Smooth muscle cell (in vitro differentiated cells): ENCODE data around the gene CDK2. TPM values are rescaled to one million over a fixed set of nuclear protein-coding genes. Genes with fewer than 3 reads are reported as not detected.
A peak's percentile ranks its signal among the peaks of the same experiment; 100 is the strongest.
"Not testable (repeated sequence)": the region's sequence is repeated elsewhere in the genome, so short reads cannot be mapped to it uniquely, and the experiment has no call there.

Experiments used
- DNase-seq: peaks from one replicate; lab custom pipeline; 2025; ENCODE audit not compliant: unreplicated experiment; lab: John Stamatoyannopoulos, UW
- H2AFZ ChIP-seq: fragments of 200-600 bp; sonication (generic); 2 replicates; pipeline ENCODE4 v1.6.0; 2016; ENCODE audit warnings: antibody characterized with exemption, low read depth, mild to moderate bottlenecking
- H3F3A ChIP-seq: fragments of 200-600 bp; sonication (generic); 2 replicates; pipeline ENCODE4 v1.6.0; 2017; ENCODE audit warnings: antibody characterized with exemption, low read depth
- H3K27ac ChIP-seq: fragments of 200-600 bp; sonication (generic); 2 replicates; pipeline ENCODE4 v1.5.1; 2016; ENCODE audit warnings: low read depth, mild to moderate bottlenecking
- H3K27me3 ChIP-seq: fragments of 200-600 bp; sonication (generic); 2 replicates; pipeline ENCODE4 v1.6.1; 2016; ENCODE audit warnings: low read depth, mild to moderate bottlenecking
- H3K36me3 ChIP-seq: fragments of 200-600 bp; sonication (generic); 2 replicates; pipeline ENCODE4 v1.5.1; 2016; ENCODE audit warnings: low read depth
- H3K4me1 ChIP-seq: fragments of 200-600 bp; sonication (generic); 2 replicates; pipeline ENCODE4 v1.5.1; 2016; ENCODE audit warnings: low read depth
- H3K4me2 ChIP-seq: fragments of 200-600 bp; sonication (generic); 2 replicates; pipeline ENCODE4 v1.6.0; 2016; ENCODE audit warnings: mild to moderate bottlenecking
- H3K4me3 ChIP-seq: fragments of 200-600 bp; sonication (generic); 2 replicates; pipeline ENCODE4 v1.5.1; 2016; ENCODE audit warnings: mild to moderate bottlenecking
- H3K79me2 ChIP-seq: fragments of 200-600 bp; sonication (generic); 2 replicates; pipeline ENCODE4 v1.6.0; 2016; ENCODE audit warnings: low read depth, mild to moderate bottlenecking
- H3K9ac ChIP-seq: fragments of 200-600 bp; sonication (generic); 2 replicates; pipeline ENCODE4 v1.6.0; 2016; ENCODE audit warnings: low read depth
- H3K9me3 ChIP-seq: fragments of 200-600 bp; sonication (generic); replicated peaks from 2 replicates; pipeline ENCODE4 v1.5.1; 2016; ENCODE audit warnings: low read depth
- H4K20me1 ChIP-seq: fragments of 200-600 bp; sonication (generic); 2 replicates; pipeline ENCODE4 v1.6.0; 2016; ENCODE audit warnings: low read depth
- CTCF ChIP-seq: fragments of 200-600 bp; sonication (generic); IDR thresholded peaks from 2 replicates; pipeline ENCODE4 v1.5.1; 2017; ENCODE audit warnings: borderline replicate concordance, mild to moderate bottlenecking, antibody characterized with exemption; ENCODE audit not compliant: insufficient read depth, poor library complexity, severe bottlenecking
- WGBS: methylation state at CpG from one replicate; pipeline ENCODE4 v1.1.7; 2016; ENCODE audit warnings: low lambda C conversion rate; 5-methylcytosine and 5-hydroxymethylcytosine counted together
- polyA plus RNA-seq: library from polyadenylated mRNA; unstranded; fragments of >200 nt; fragmentation: Nextera tagmentation; extraction: Ambion mirVana; gene quantifications from 2 replicates; pipeline ENCODE4 v1.2.1, GENCODE V29; 2016
- total RNA-seq: library from RNA; depleted of rRNA; stranded (reverse); fragments of >200 nt; gene quantifications from 2 replicates; pipeline ENCODE4 v1.2.3, GENCODE V29; 2014

CDK2 gene
- total RNA-seq (36.5 and 37.5 TPM in 2 replicates), polyA plus RNA-seq (25.8 and 33.3 TPM in 2 replicates)

GRCh38 chr12:55966408-55967281 lies at the start of gene CDK2:
CDK2 (plus strand) TSS chr12:55966830; CDS start chr12:55967009, 179 bp downstream.
- no peak for TF ChIP-seq CTCF
- H3K9me3 ChIP-seq: no peaks in the 10 kb centered on the region

GRCh38 chr12:55919032-55919431 lies 47.6 kb upstream of the CDK2 start:
- H2AFZ ChIP-seq, H3K4me2 ChIP-seq, H3K4me3 ChIP-seq, DNase-seq, H3F3A ChIP-seq, H3K9ac ChIP-seq, H3K4me1 ChIP-seq, H3K36me3 ChIP-seq, H3K9me3 ChIP-seq, H3K27me3 ChIP-seq: not testable (repeated sequence)
- peaks cover 96% of the 10 kb centered on the region for H3K79me2 ChIP-seq
- WGBS: 84% methylated on average over 3 of the region's 3 CpGs
- peak overlapping the region; percentile 68 for H3K27ac ChIP-seq
- H4K20me1 ChIP-seq: peaks cover 70% of the 10 kb centered on the region

More at GRCh38 chr12:55966408-55967281, at the start of gene CDK2:
- Histone ChIP-seq H4K20me1 (no peaks in the 10 kb centered on the region), H3K27me3 (no peaks in the 10 kb centered on the region), H3K36me3 (no peaks in the 10 kb centered on the region), H3F3A (no peaks in the 10 kb centered on the region), H3K4me2 (peak within 1 kb of the TSS; percentile 99), H3K27ac (peak within 1 kb of the TSS; percentile 15), H3K79me2 (peaks cover 23% of the 10 kb centered on the region), H3K4me3 (peak within 1 kb of the TSS; percentile 97), H3K9ac (peak within 1 kb of the TSS; percentile 87), H3K4me1 (no peaks in the 10 kb centered on the region), H2AFZ (peak within 1 kb of the TSS; percentile 93)
- under 1% methylated on average over 43 of the region's 45 CpGs for WGBS
- DNase-seq: peak; percentile 69

- H3K9me3 ChIP-seq: no peaks in the 10 kb centered on the region
- H2AFZ ChIP-seq: no peak overlapping the region
- WGBS: 89% methylated on average over 3 of the region's 3 CpGs
- H3K79me2 ChIP-seq: peaks cover 97% of the 10 kb centered on the region
- no peak for DNase-seq
- no peaks in the 10 kb centered on the region for H3F3A ChIP-seq
- no peaks in the 10 kb centered on the region for H3K27me3 ChIP-seq
- H4K20me1 ChIP-seq: peaks cover 41% of the 10 kb centered on the region
- no peak overlapping the region for H3K9ac ChIP-seq
- peaks cover 11% of the 10 kb centered on the region for H3K4me1 ChIP-seq
- H3K4me2 ChIP-seq: no peak overlapping the region
- H3K36me3 ChIP-seq: no peaks in the 10 kb centered on the region
- H3K4me3 ChIP-seq: no peak overlapping the region
- TF ChIP-seq CTCF: no peak
- no peak overlapping the region for H3K27ac ChIP-seq
These were observed 44.5 kb upstream of the CDK2 start for GRCh38 chr12:55922126-55922525.

- Histone ChIP-seq H4K20me1 (peaks cover 38% of the 10 kb centered on the region), H3K4me1 (peaks cover 11% of the 10 kb centered on the region), H3K79me2 (peaks cover 89% of the 10 kb centered on the region)
- not testable (repeated sequence) for H3K27me3 ChIP-seq, H2AFZ ChIP-seq, H3K9ac ChIP-seq, DNase-seq, H3K27ac ChIP-seq, H3K4me2 ChIP-seq, H3K36me3 ChIP-seq, H3F3A ChIP-seq, H3K4me3 ChIP-seq, H3K9me3 ChIP-seq
- 98% methylated on average over 9 of the region's 9 CpGs for WGBS
These were observed 43.0 kb upstream of the CDK2 start for GRCh38 chr12:55923648-55924047.
